Coronary artery (tissue), 2 donors: ENCODE results near the gene CHDH.

ENCODE experiments used
- DNase-seq: peaks from one replicate; pipeline ENCODE4 v3.0.0-alpha.2; 2017; ENCODE audit warnings: low spot score
- H3K27ac ChIP-seq, 2 donors: fragments of 200-600 bp; sonication (generic); one replicate each; pipeline ENCODE4 v1.5.1; 2016 to 2019
- H3K4me3 ChIP-seq: fragments of 200-600 bp; sonication (generic); 2 replicates; pipeline ENCODE4 v1.5.1; 2016; ENCODE audit warnings: mild to moderate bottlenecking, moderate library complexity
- CTCF ChIP-seq: fragments of 200-600 bp; sonication (generic); IDR thresholded peaks from one replicate; pipeline ENCODE4 v1.5.1; 2019; ENCODE audit warnings: antibody characterized with exemption

CHDH gene

GRCh38 chr3:53768478-53769459, 77.5 kb downstream of the CHDH start:
- no peak overlapping the region for H3K4me3 ChIP-seq
- no peak for DNase-seq
- H3K27ac ChIP-seq: no peak overlapping the region
- no peak for TF ChIP-seq CTCF

DNA sequence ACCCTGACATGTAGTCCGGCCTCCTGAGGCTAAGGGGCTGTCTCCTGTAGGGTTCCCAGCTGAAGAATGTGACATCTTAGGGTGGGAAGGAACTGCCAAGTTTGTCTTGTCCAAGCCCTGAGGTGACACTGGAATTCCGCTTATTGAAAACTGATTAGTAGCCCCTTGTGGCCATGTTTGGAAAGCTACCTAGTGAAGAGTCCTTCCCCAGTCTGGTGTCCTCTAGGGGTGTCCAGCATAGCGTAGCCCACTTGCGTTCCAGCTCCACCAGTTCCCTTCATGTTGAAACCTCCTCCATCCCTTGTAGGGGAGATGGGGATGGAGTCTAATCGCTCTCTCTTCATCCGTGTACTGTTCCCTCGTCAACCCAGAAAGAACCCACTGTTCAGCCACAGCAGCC, 79.5 kb downstream of the CHDH start:
- no peak for DNase-seq
- no peak for TF ChIP-seq CTCF
- Histone ChIP-seq H3K27ac (no peak overlapping the region), H3K4me3 (no peak overlapping the region)

- DNase-seq: no peak
- H3K4me3 ChIP-seq: no peak overlapping the region
- no peak overlapping the region for H3K27ac ChIP-seq
- TF ChIP-seq CTCF: no peak
Observed at GRCh38 chr3:53765753-53766152, 80.5 kb downstream of the CHDH start.

DNA sequence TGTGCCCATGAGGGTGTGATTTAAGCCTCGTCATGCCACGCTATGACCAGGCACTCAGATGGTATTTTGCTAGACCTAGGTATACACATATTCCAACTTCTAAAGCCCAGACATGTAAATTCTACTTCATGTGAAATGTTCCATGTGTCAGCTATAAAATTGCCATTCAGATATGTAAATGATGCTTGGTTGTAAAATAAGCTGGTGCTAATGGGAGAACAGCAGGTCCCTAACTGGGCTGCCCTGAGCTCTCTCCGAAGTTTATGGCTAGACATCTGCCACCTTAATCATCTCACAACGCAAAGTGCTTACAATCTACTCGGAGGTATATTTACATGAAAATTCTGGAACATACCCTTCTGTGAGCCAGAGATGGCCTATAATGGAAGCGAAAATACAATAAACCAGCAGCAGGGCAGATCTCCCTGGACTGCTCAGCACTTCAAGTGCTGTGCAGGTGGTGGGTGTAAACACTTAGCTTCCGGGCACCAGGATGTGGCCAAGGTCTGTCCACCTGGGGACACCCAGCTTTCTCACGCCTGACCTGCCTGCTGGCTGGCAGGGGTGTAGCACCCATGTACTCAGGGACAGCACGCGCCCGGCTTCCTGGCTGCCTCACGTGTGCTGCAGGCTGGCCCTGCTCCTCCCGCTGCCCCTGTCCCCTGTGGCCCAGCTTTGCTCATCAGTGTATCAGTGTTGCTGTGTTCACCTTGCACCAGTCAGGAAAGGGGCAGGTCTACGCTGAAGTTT, 82.0 kb downstream of the CHDH start:
- Histone ChIP-seq H3K27ac (no peak overlapping the region), H3K4me3 (no peak overlapping the region)
- TF ChIP-seq CTCF: no peak
- DNase-seq: no peak

GRCh38 chr3:53763353-53763752, 82.9 kb downstream of the CHDH start:
- H3K27ac ChIP-seq: no peak overlapping the region
- no peak for TF ChIP-seq CTCF
- DNase-seq: no peak
- no peak overlapping the region for H3K4me3 ChIP-seq
